ENCODE results near the gene SBK3.
A peak's percentile ranks its signal among the peaks of the same experiment; 100 is the strongest.
"Not testable (repeated sequence)": the region's sequence is repeated elsewhere in the genome, so short reads cannot be mapped to it uniquely, and the experiment has no call there.

The SBK3 gene

DNA sequence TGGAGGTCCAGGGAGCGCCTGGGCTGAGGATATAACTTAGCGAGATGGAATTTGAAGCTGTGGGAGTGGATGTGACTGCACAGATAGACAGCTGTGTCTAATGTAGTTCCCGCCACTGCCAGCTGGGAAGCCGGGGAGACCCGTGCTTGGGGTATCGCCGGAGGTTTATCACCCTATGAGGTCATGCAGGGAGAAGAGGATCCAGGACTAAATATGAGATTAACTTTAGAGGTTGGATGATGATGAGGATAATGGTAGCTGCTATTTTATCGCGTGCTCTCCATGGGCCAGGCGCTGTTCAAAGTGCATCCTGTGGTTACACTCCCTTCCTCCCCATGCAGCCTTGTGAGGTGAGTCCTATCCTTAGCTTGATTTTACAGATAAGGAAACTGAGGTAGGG lies 37.2 kb downstream of the SBK3 start:
- no peak for DNase-seq

- DNase-seq: no peak
These were observed 40.4 kb downstream of the SBK3 start for GRCh38 chr19:55504981-55505380.

DNA sequence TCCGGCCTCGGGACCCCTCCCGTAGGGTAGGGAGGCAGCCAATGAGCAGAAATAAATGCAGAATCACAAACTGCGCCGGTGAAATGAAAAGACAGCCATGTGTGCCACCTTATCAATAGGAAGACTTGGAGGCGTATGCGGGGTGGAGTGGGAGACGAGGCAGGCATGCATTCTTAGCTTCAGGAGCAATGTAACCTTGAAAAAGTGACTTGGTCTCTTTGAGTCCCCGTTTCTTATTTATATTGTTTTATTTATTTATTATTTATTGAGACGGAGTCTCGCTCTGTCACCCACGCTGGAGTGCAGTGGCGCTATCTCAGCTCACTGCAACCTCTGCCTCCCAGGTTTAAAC lies 41.1 kb downstream of the SBK3 start:
- DNase-seq: no peak

GRCh38 chr19:55503502-55504251 lies 41.7 kb downstream of the SBK3 start:
- DNase-seq: peak; percentile 98

- no peak for DNase-seq
These were observed 42.2 kb downstream of the SBK3 start for GRCh38 chr19:55503157-55503501.

GRCh38 chr19:55502197-55502952 lies 43.0 kb downstream of the SBK3 start:
- DNase-seq: no peak

- DNase-seq: no peak
These were observed 44.9 kb downstream of the SBK3 start for GRCh38 chr19:55500368-55500952.

- DNase-seq: no peak
These were observed 47.0 kb downstream of the SBK3 start for GRCh38 chr19:55498246-55498840.

GRCh38 chr19:55497763-55498162 lies 47.6 kb downstream of the SBK3 start:
- no peak for DNase-seq

DNA sequence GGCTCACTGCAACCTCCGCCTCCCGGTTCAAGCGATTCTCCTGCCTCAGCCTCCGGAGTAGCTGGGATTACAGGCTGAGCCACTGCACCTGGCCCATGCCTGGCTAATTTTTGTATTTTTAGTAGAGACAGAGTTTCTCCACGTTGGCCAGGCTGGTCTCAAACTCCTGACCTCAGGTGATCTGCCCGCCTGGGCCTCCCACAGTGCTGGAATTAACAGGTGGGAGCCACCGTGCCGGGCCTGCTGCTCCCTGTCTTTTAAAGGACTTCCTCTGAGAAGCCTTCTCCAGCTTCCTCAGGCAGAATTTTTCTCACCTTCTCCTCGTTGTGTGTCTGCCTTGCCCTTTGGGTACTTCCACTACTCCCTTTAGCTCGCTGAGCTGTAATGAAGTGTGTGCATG lies 48.5 kb downstream of the SBK3 start:
- not testable (repeated sequence) for DNase-seq

GRCh38 chr19:55495646-55496349 lies 49.5 kb downstream of the SBK3 start:
- DNase-seq: no peak

- DNase-seq: no peak
These were observed 51.1 kb downstream of the SBK3 start for GRCh38 chr19:55494172-55494761.

DNA sequence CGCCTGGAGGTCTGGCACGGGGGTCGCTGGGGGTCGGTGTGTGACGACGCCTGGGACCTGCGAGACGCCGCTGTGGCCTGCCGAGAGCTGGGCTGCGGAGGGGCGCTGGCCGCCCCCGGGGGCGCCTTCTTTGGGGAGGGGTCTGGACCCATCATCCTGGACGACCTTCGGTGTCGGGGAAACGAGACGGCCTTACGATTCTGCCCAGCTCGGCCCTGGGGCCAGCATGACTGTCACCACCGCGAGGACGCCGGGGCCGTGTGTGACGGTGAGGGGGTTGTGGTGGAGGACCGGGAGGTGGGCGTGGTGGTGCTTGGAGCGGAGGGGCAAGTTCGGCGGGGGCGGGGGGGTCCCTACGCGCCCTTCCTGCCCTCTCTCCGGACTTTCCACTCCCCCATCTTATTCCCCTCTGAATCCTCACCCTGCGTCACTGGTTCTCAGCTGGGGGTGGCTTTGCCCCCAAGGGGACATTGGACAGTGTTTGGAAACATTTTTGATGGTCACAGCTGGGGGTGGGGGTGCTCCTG lies 51.6 kb downstream of the SBK3 start:
- no peak for DNase-seq

DNA sequence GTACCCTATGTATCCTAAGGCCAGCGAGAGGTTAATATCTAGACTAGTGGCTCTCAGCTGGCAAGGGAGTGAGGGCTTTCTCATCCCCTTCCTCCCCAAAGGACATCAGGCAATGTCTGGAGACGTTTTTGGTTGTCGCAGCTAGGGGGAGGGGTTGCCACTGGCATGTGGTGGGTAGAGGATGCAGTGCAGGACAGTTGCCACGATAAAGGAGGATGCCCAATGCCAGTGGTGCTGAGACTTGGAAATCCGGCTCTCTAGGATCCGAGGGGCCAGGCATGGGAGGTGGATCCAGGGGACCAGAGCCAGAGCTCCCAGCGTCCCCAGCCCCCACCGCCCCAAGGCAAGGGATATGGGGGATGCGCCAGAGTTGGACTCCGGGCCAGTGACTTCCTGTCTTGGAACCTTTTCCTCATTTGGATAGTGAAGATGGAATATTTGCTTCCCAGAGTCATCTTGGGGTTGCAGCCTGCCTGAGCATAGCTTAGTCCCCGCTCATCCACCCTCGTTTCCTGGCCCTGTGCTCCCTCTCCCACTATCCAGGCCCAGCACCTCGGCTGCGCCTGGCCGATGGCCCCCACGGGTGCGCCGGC lies 52.2 kb downstream of the SBK3 start:
- no peak for DNase-seq

DNA sequence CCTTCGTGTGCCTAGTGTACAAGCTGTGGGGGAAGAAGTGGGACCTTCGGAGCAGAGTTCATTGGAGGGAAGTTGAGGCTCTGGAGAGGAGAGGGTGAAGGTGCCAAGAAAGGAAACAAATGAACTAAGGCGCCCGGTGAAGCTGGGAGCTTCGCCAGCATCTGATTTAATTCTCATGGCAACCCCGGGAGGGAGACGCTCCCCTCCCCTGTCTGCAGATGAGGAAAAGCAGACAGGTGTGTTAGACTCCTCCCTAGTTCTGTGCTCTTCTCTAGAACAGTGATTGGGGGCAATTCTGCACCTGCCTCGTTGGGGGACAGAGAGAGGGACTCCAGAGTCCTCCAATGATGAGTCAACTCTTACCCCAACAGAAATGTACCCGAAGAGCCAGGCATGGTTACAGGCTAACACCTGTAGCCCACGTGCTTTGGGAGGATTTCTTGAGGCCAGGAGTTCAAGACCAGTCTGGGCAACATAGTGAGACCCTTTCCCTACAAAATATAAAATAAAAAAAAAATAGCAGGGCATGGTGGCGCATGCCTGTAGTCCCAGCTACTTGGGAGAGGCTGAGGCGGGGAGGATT lies 52.9 kb downstream of the SBK3 start:
- no peak for DNase-seq

- DNase-seq: no peak
These were observed 53.6 kb downstream of the SBK3 start for GRCh38 chr19:55491546-55492360.
